ENCODE data around the gene ZSCAN10. TPM values are rescaled to one million over a fixed set of nuclear protein-coding genes. Genes with fewer than 3 reads are reported as not detected.
A peak's percentile ranks its signal among the peaks of the same experiment; 100 is the strongest.

Gene ZSCAN10
- polyA plus RNA-seq, 1 donor from 2014 or later, result 0.10 TPM

DNA sequence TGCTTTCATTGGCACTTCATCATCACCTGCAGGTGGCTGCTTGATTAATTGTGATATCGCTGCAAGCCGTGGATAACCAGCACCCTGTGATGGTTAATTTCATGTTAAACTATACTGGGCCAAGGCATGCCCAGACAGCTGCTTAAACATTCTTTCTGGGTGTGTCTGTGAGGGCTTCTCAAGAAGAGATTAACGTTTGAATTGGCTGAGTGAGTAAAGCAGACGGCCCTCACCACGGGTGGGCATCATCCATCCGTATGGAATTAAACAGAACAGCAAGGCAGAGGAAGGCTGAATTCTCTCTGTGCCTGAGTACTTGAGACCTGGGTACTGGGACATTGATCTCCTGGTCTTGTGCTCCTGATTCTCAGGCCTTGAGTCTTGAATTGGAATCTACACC is 28.7 kb upstream of the ZSCAN10 start:
- peaks cover 5% of the 10 kb centered on the region for H3K79me2 ChIP-seq (replicated peaks; ENCODE audit: insufficient read depth, low read length)
- H2AFZ ChIP-seq (ENCODE audit: low read depth, low read length), result no peak overlapping the region
- H3K27ac ChIP-seq (ENCODE audit: low read length), result no peak overlapping the region
- H3K9me3 ChIP-seq (ENCODE audit: low read length), result no peaks in the 10 kb centered on the region
- H3K4me2 ChIP-seq (ENCODE audit: low read length), result no peak overlapping the region
- no peaks in the 10 kb centered on the region for H4K20me1 ChIP-seq (ENCODE audit: insufficient read depth)
- TF ChIP-seq EZH2 (IDR thresholded peaks at IDR 0.05; ENCODE audit: borderline replicate concordance, insufficient read depth, low read length, poor library complexity, severe bottlenecking) (no peak), MXI1 (conservative IDR thresholded peaks at IDR 0.05; ENCODE audit: poor library complexity, severe bottlenecking) (no peak), POLR2AphosphoS5 (IDR thresholded peaks at IDR 0.05) (no peak), RAD21 (conservative IDR thresholded peaks at IDR 0.05) (no peak), TAF1 (IDR thresholded peaks at IDR 0.05; ENCODE audit: low read depth) (no peak), EP300 (conservative IDR thresholded peaks at IDR 0.05; ENCODE audit: poor library complexity, severe bottlenecking) (no peak), SMC3 (conservative IDR thresholded peaks at IDR 0.05; ENCODE audit: poor library complexity) (no peak)
- TF ChIP-seq, protein P1, sequence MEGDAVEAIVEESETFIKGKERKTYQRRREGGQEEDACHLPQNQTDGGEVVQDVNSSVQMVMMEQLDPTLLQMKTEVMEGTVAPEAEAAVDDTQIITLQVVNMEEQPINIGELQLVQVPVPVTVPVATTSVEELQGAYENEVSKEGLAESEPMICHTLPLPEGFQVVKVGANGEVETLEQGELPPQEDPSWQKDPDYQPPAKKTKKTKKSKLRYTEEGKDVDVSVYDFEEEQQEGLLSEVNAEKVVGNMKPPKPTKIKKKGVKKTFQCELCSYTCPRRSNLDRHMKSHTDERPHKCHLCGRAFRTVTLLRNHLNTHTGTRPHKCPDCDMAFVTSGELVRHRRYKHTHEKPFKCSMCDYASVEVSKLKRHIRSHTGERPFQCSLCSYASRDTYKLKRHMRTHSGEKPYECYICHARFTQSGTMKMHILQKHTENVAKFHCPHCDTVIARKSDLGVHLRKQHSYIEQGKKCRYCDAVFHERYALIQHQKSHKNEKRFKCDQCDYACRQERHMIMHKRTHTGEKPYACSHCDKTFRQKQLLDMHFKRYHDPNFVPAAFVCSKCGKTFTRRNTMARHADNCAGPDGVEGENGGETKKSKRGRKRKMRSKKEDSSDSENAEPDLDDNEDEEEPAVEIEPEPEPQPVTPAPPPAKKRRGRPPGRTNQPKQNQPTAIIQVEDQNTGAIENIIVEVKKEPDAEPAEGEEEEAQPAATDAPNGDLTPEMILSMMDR (IDR thresholded peaks at IDR 0.05; ENCODE audit: poor library complexity, severe bottlenecking), result no peak
- TF ChIP-seq, protein P2, sequence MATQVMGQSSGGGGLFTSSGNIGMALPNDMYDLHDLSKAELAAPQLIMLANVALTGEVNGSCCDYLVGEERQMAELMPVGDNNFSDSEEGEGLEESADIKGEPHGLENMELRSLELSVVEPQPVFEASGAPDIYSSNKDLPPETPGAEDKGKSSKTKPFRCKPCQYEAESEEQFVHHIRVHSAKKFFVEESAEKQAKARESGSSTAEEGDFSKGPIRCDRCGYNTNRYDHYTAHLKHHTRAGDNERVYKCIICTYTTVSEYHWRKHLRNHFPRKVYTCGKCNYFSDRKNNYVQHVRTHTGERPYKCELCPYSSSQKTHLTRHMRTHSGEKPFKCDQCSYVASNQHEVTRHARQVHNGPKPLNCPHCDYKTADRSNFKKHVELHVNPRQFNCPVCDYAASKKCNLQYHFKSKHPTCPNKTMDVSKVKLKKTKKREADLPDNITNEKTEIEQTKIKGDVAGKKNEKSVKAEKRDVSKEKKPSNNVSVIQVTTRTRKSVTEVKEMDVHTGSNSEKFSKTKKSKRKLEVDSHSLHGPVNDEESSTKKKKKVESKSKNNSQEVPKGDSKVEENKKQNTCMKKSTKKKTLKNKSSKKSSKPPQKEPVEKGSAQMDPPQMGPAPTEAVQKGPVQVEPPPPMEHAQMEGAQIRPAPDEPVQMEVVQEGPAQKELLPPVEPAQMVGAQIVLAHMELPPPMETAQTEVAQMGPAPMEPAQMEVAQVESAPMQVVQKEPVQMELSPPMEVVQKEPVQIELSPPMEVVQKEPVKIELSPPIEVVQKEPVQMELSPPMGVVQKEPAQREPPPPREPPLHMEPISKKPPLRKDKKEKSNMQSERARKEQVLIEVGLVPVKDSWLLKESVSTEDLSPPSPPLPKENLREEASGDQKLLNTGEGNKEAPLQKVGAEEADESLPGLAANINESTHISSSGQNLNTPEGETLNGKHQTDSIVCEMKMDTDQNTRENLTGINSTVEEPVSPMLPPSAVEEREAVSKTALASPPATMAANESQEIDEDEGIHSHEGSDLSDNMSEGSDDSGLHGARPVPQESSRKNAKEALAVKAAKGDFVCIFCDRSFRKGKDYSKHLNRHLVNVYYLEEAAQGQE (IDR thresholded peaks at IDR 0.05; ENCODE audit: borderline replicate concordance), result no peak
- H3K36me3 ChIP-seq (ENCODE audit: insufficient read depth, low read length), result no peaks in the 10 kb centered on the region
- no peaks in the 10 kb centered on the region for H3F3A ChIP-seq (ENCODE audit: insufficient read depth, low read length, poor library complexity, severe bottlenecking)
- H3K27me3 ChIP-seq (ENCODE audit: insufficient read depth, low read depth, low read length), result no peaks in the 10 kb centered on the region
- no peaks in the 10 kb centered on the region for H3K9me2 ChIP-seq (ENCODE audit: insufficient read depth, low read length)
- no peak overlapping the region for H3K4me3 ChIP-seq (ENCODE audit: low read length)
- no peak overlapping the region for H3K9ac ChIP-seq (ENCODE audit: low read length)

DNA sequence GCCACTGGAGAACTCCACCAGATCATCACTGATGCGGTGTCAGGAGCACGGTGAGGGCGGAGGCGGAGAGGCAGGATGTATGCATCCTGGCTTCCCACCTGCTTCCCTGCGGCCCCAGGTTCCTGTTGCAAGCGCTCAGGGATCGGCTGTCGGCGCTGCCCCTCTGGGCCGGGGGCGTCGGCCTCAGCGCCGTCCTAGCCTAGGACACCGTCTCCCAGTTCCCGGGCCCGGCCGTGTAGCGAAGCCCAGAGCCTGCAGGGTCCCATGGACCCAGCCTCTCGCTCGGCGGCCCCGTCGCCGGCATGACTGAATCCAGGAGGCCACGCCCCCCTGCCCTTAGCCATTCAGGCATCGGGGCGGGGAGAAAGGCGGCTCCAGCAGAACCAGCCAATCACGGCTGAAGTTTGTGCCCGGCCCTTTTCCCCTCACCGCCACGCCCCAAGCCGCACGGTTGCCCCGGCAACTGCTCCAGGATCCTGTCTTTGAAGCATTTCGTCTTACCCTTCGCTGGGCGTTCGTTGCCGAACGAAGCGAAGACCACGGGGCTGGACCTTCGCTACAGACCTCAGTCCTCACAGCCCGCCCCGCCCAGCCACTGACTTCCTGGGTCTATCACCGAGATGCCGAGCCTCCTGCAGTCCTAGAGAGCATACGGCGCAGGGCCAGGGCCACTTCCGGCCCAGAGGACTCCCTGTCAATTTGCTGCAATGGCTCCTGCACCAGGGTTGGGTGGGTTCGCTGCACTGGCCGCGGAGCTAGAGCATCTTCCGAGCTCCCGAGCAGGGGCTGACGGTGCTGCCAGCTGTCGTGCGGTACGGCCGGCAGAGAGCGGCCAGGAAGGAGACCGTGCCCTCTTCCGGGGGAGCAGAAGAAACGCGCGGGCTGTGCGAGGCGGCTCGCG is 25.1 kb upstream of the ZSCAN10 start:
- Histone ChIP-seq H3K4me3 (ENCODE audit: low read length) (peak overlapping the region; percentile 77), H2AFZ (ENCODE audit: low read depth, low read length) (peak overlapping the region; percentile 41), H3K27me3 (ENCODE audit: insufficient read depth, low read depth, low read length) (no peaks in the 10 kb centered on the region), H3K27ac (ENCODE audit: low read length) (peak overlapping the region; percentile 67), H3K79me2 (replicated peaks; ENCODE audit: insufficient read depth, low read length) (no peaks in the 10 kb centered on the region), H4K20me1 (ENCODE audit: insufficient read depth) (no peaks in the 10 kb centered on the region), H3K4me2 (ENCODE audit: low read length) (peak overlapping the region; percentile 88), H3K36me3 (ENCODE audit: insufficient read depth, low read length) (no peaks in the 10 kb centered on the region), H3K9ac (ENCODE audit: low read length) (peak overlapping the region; percentile 66), H3F3A (ENCODE audit: insufficient read depth, low read length, poor library complexity, severe bottlenecking) (no peaks in the 10 kb centered on the region), H3K9me3 (ENCODE audit: low read length) (no peaks in the 10 kb centered on the region), H3K9me2 (ENCODE audit: insufficient read depth, low read length) (no peaks in the 10 kb centered on the region)
- TF ChIP-seq RAD21 (conservative IDR thresholded peaks at IDR 0.05) (peak; percentile 35), EZH2 (IDR thresholded peaks at IDR 0.05; ENCODE audit: borderline replicate concordance, insufficient read depth, low read length, poor library complexity, severe bottlenecking) (no peak), POLR2AphosphoS5 (IDR thresholded peaks at IDR 0.05) (peak; percentile 62), MXI1 (conservative IDR thresholded peaks at IDR 0.05; ENCODE audit: poor library complexity, severe bottlenecking) (peak; percentile 86), EP300 (conservative IDR thresholded peaks at IDR 0.05; ENCODE audit: poor library complexity, severe bottlenecking) (peak; percentile 39), SMC3 (conservative IDR thresholded peaks at IDR 0.05; ENCODE audit: poor library complexity) (peak; percentile 34), TAF1 (IDR thresholded peaks at IDR 0.05; ENCODE audit: low read depth) (peak; percentile 82)
- TF ChIP-seq, protein P2 (IDR thresholded peaks at IDR 0.05; ENCODE audit: borderline replicate concordance), result peak; percentile 49
- TF ChIP-seq, protein P1 (IDR thresholded peaks at IDR 0.05; ENCODE audit: poor library complexity, severe bottlenecking), result peak; percentile 59

Data from neural cell (in vitro differentiated cells).